Ascending aorta (tissue), 2 donors: ENCODE results near the gene CCL2. TPM values are rescaled to one million over a fixed set of nuclear protein-coding genes. Genes with fewer than 3 reads are reported as not detected.

Source experiments
- DNase-seq, 2 donors: peaks; one replicate each; pipeline ENCODE4 v3.0.0-alpha.2; 2019; ENCODE audit warnings: low spot score in 2 of 2
- H3K27ac ChIP-seq, 2 donors: fragments of 200-600 bp; sonication (generic); one replicate each; pipeline ENCODE4 v1.5.1; 2016 to 2017; ENCODE audit warnings: mild to moderate bottlenecking in 1 of 2
- H3K27me3 ChIP-seq: fragments of 200-600 bp; sonication (generic); one replicate; pipeline ENCODE4 v1.5.1; 2017
- H3K36me3 ChIP-seq, 2 donors: fragments of 200-600 bp; sonication (generic); one replicate each; pipeline ENCODE4 v1.5.1; 2016
- H3K4me1 ChIP-seq, 2 donors: fragments of 200-600 bp; sonication (generic); one replicate each; pipeline ENCODE4 v1.5.1; 2016 to 2017; ENCODE audit warnings: mild to moderate bottlenecking in 1 of 2
- H3K4me3 ChIP-seq, 2 donors: fragments of 200-600 bp; sonication (generic); one replicate each; pipeline ENCODE4 v1.5.1; 2016 to 2017; ENCODE audit warnings: mild to moderate bottlenecking in 1 of 2
- H3K9me3 ChIP-seq, 2 donors: fragments of 200-600 bp; sonication (generic); one replicate each; pipeline ENCODE4 v1.5.1; 2016
- intact Hi-C: fragments of 100-400 bp; cut with DNase I; formaldehyde crosslinking; loops from one replicate; pipeline ENCODE4 v1.15.1; 2023
- total RNA-seq: library from RNA; depleted of rRNA; stranded (reverse); fragments of >200 nt; gene quantifications from one replicate; pipeline ENCODE4 v1.1.0, GENCODE V29; 2016
- TF ChIP-seq, protein P1 (sequence below), 3 experiments: fragments of 200-600 bp in 2 of 3; fragments of 450-650 bp in 1 of 3; sonication (generic) in 2 of 3; IDR thresholded peaks; one replicate each; pipeline ENCODE4 v1.5.1; 2016 to 2019; ENCODE audit warnings: antibody characterized with exemption in 3 of 3, mild to moderate bottlenecking in 1 of 3, moderate library complexity in 1 of 3

The CCL2 gene
- total RNA-seq, 1 donor from 2014 or later: 162 TPM

DNA sequence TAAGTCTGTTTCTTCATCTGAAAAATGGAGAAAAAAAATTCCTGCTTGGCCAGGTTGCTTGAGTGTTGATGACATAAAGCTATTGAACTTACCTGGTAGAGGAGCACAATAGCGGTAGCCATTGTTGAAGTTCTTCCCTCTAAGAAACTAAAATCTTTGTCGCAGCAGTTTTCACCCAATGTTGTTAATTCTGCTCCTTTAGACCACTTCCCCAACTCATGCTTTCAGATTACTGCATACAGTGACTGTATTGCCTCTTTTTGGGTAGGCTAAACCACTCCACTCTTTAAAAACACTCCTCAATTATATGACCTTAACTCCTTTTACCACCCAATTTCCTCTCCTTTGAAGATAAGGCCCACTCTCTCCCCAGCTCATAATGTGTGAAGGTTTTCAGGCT lies 35.7 kb upstream of the CCL2 start:
- Histone ChIP-seq H3K9me3 (peaks cover 0 to 5% of the 10 kb centered on the region in 2 donors), H3K36me3 (no peaks in the 10 kb centered on the region), H3K27me3 (no peaks in the 10 kb centered on the region), H3K4me1 (no peaks in the 10 kb centered on the region), H3K27ac (no peak overlapping the region), H3K4me3 (no peak overlapping the region)
- intact Hi-C loops: no loop called here
- TF ChIP-seq, protein P1, sequence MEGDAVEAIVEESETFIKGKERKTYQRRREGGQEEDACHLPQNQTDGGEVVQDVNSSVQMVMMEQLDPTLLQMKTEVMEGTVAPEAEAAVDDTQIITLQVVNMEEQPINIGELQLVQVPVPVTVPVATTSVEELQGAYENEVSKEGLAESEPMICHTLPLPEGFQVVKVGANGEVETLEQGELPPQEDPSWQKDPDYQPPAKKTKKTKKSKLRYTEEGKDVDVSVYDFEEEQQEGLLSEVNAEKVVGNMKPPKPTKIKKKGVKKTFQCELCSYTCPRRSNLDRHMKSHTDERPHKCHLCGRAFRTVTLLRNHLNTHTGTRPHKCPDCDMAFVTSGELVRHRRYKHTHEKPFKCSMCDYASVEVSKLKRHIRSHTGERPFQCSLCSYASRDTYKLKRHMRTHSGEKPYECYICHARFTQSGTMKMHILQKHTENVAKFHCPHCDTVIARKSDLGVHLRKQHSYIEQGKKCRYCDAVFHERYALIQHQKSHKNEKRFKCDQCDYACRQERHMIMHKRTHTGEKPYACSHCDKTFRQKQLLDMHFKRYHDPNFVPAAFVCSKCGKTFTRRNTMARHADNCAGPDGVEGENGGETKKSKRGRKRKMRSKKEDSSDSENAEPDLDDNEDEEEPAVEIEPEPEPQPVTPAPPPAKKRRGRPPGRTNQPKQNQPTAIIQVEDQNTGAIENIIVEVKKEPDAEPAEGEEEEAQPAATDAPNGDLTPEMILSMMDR (IDR thresholded peaks at IDR 0.05): no peak
- no peak for DNase-seq

DNA sequence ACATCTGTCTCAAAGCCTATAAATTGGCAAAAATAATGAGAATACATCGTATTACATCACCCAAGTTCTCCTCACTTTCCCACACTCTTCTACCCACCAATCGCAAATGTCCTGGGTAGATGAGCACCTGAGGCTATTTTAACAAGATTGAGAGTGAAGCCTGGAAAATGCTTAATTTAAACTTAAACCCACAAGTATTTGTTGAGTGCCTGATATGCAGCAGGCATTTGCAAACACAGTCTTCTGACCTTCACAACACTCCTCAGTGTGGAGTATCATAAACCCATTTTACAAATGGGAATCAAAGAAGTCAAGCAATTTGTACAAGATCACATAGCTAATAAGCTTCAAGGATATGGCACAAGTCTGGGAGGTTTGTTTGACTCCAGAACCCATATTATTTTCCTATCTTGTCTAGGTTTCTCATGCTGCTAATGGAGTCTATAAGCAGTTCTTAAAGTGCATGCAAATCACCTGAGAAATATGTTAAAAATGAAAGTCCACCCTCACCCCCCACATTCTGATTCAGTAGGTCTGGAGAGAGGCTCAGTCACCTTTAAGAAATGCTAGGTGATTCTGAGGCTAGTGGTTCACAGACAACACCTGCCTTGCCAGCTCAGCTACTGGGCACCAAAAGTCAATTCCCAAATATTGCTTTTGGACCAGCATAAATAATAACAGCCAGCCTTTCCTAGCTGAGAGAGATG lies 34.9 kb upstream of the CCL2 start:
- intact Hi-C loops: no loop called here
- H3K27ac ChIP-seq: no peak overlapping the region
- H3K4me1 ChIP-seq: no peaks in the 10 kb centered on the region
- no peak for DNase-seq
- H3K9me3 ChIP-seq: no peaks in the 10 kb centered on the region
- no peak overlapping the region for H3K4me3 ChIP-seq
- no peaks in the 10 kb centered on the region for H3K36me3 ChIP-seq
- TF ChIP-seq, protein P1 (IDR thresholded peaks at IDR 0.05): no peak
- H3K27me3 ChIP-seq: no peaks in the 10 kb centered on the region

DNA sequence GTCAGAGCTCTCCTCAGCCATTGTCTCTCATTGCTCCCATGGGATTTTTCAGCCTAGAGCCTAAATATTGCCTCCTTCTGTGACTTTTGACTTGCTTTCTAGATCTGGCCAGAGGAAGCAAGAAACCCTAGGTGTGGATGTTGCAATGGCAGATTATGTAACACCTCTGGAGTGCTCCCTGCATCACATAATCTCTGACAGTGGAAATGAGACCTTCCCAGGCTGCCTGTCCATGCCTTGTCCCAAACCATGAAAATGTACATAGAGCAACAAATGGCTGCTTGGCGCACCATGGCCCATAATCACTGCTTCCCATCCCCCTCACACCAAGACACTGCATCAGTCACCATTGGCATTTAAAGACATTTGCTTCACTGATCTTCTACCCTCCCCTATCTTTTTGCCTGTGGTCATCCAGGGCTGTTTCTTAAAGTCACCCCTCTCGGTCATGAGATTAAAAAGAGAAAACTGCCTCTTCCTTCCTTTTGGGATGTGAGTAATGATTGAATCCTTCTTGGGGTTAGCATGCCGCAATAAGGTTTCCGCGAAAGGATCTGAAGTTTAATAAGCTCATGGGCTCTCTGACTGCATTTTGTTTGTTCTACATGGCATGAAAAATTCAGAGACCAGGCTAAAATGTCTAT lies 34.2 kb upstream of the CCL2 start:
- intact Hi-C loops: no loop called here
- no peak for DNase-seq
- Histone ChIP-seq H3K27me3 (no peaks in the 10 kb centered on the region), H3K4me1 (no peaks in the 10 kb centered on the region), H3K36me3 (no peaks in the 10 kb centered on the region), H3K9me3 (no peaks in the 10 kb centered on the region), H3K27ac (no peak overlapping the region), H3K4me3 (no peak overlapping the region)
- TF ChIP-seq, protein P1 (IDR thresholded peaks at IDR 0.05): no peak

DNA sequence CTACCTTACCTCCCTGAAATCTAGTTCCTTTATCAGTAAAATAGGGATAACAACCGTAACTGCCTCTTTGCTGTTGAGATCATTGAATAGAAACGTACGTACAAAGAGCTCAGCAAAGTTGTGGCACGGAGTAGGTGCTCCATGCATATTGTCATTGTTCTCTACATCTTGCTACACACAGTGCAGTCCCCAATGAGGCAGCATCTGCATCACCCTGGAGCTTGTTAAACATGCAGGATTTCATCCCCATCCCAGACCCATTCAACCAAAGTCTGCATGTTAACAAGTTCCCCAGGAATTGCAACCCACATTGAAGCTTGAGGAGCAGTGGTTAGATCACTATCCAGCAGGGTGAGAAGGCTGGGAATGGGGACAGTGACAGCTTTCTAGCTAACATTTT lies 33.7 kb upstream of the CCL2 start:
- TF ChIP-seq, protein P1 (IDR thresholded peaks at IDR 0.05): no peak
- intact Hi-C loops: no loop called here
- DNase-seq: no peak

DNA sequence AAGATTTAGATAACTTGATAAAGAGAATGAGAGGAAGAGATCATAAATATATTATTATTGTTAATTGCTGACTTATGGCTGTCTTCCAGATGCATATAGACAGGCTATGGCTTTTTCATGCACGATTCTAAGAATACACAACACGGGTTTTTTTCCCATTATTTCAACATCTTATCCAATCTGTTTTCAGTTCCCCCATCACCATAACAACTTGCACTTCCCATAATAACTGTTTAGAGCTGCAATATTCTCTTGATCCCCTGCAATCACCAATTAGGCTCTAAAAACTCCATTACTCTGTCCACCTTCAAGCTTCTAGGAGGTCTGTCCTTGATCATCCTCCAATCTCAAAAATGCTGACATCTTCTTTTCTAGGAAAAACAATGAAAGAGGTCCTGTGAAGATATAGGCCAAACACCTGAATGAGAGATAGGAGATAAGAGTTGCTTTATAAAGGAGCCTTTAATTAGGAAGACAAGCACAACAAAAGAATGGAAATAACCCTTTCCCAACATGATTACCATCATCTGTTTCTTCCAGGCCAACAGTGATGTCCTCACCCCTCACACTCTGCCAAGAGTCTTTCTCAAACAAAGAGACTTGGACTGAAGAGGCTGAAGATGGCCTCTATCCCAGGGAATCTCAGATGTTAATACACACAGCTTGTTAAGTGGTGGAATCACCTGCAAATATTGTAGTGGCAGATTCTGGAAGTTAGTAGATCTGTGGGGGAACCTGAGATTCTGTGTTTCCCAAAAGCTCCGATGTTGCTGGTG lies 32.2 kb upstream of the CCL2 start:
- no peaks in the 10 kb centered on the region for H3K4me1 ChIP-seq
- no peak for DNase-seq
- intact Hi-C loops: no loop called here
- H3K27ac ChIP-seq: no peak overlapping the region
- TF ChIP-seq, protein P1 (IDR thresholded peaks at IDR 0.05): no peak
- no peaks in the 10 kb centered on the region for H3K9me3 ChIP-seq
- H3K4me3 ChIP-seq: no peak overlapping the region
- no peaks in the 10 kb centered on the region for H3K36me3 ChIP-seq
- no peaks in the 10 kb centered on the region for H3K27me3 ChIP-seq

More for the DNA sequence above, 33.7 kb upstream of the CCL2 start:
- no peaks in the 10 kb centered on the region for H3K4me1 ChIP-seq
- no peaks in the 10 kb centered on the region for H3K9me3 ChIP-seq
- H3K4me3 ChIP-seq: no peak overlapping the region
- no peak overlapping the region for H3K27ac ChIP-seq
- no peaks in the 10 kb centered on the region for H3K27me3 ChIP-seq
- H3K36me3 ChIP-seq: no peaks in the 10 kb centered on the region
